HG03575 (cell line): ENCODE measurements around the gene NRCAM.
A peak's percentile ranks its signal among the peaks of the same experiment; 100 is the strongest.

ENCODE experiments used
- ATAC-seq: cut with Tn5 transposase; IDR thresholded peaks from one replicate; pipeline ENCODE4 v1.9.1; 2021; ENCODE audit not compliant: unreplicated experiment, insufficient number of reproducible peaks, low FRiP score; ENCODE audit errors: extremely low read depth

NRCAM gene

DNA sequence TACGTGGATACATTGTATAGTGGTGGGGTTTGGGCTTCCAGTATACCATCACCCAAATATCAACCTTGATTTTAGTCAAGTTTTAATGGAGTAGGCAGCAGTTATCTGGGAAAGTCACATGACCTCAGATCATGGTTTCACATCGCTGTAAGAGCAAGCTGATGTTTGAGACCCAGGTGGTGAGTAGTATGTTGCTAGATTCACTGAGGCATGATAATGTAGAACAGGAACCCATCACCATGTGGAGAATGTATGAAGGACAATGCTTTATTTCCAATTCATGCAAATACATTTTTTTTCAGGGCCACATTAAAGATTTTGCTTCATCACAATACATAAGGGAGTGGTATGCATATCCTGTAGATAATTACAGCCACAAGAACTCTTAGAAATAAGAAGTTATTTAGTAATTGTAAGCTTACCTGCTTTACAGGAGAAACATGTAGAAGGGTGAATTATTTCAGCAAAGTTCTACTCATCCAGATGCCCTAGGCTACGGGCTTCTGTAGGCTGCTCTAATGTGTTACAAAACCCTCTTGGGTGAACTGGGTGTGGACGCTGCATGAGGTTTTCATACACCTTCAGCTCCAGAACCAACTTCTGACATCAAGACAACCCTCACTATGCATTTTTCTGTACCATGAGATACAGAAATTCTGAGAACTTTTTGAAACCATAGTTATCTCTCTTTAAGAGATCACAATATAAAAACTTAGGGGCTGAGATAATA is 298.5 kb downstream of the NRCAM start:
- ATAC-seq: no peak

DNA sequence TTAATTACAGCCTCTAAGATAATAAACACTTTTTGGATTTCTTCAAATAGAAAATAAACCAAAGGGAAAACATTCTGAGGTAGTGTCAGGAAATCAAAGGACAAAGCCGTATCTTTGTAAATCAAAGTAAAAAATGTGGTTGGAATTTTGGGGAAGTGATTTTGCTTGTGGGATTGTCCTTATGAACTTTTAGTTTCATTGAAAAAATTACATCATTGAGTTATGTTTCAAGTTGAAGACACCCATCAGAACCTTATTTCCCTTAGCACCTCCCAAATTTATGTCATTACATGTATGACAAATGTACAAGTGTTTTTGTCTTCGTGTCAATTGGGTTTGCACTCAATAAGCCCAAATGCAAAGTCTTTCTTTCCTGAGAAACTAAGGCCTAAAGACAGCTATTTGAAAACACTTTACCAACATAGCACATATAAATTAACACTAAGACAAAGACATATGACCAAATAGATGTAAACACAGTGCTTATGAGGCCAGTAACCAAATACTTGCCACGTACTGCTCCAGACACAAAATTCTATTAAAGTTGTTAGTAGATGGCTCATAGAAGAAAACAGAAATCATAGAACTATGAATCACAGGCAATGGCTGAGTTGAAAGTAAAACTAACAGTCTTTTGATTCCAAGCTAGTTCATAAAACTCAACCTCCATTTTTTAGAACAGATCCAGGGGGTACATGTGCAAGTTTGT is 299.2 kb downstream of the NRCAM start:
- ATAC-seq: no peak

DNA sequence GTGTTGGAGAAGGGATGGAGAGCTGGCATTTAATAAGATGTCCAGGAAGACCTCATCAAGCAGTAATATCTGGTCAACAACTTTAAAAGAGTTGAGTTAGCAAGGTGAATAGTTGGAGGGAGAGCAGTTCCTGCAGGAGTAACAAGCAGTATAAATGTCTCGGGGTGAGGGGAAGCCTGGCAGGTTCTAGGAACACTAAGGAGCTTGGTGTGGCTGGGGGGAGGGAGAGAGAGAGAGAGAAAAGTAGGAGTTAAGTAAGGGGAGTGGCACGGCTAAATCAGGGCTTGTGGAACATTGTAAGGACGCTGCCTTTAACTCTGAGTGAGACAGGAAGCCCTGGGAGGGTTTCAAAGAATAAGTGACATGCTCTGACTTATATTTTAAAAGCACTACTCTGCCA is 304.0 kb downstream of the NRCAM start:
- no peak for ATAC-seq

DNA sequence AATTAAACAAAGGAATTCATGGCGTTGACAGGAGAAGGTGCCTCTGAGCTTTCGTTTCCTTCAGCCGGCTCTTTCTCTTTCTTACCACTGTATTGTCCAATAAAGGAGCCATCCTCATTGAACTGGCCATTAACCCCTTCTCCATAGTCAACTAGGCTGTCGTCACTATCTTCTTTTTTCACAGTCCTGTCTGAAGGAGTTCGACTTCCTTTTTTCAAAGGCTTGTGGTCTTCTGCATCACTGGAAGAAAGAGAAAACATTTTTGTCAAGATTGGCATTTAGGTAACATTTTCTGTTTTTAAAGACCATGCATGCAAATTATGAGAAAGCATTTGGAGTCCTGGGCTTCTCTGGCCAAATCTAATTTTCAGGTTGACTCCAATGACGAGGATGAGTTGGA is 306.3 kb downstream of the NRCAM start:
- ATAC-seq: no peak

DNA sequence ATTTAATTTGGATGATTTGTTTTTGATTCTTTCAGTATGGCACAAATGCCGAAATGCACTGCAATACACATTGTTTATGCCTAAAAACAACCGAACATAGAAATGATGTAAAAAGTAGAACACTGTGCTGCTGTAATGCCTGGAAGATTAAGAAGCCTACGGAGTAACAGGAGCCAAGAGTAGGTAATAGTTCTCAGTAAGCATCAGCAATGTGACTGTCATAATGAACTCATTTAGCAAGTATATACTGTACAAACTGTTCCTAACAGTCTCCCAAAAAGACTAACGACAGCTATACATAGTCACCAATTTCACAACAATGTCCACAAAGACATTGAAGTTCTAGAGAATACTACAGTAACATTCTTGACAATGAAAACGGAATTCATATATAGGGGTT is 307.1 kb downstream of the NRCAM start:
- no peak for ATAC-seq

DNA sequence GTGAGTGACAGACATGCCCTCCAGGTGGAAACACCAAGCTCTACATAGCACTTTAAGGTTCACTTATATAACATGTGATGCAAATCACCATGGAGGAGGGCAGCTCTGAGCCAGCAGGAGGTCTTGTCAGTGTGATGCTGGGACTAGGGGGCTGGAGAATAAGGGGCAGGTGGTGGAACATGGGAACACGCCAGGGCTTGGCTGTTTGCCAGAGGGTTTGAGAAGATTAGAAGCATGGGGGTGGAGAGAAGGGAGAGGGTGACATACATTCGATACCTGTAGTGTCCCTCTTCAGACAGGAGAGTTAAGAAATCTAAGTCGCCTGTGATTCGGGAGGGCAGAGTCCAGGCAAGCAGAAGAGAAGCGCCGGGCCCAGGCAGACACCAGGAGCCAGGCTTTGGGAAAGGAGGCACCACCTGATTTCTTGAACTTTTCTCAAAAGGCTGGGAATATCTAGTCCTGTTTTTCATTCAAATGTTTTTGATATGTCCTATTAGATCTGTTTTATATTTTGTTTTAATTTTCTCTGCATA is 309.1 kb downstream of the NRCAM start:
- no peak for ATAC-seq

DNA sequence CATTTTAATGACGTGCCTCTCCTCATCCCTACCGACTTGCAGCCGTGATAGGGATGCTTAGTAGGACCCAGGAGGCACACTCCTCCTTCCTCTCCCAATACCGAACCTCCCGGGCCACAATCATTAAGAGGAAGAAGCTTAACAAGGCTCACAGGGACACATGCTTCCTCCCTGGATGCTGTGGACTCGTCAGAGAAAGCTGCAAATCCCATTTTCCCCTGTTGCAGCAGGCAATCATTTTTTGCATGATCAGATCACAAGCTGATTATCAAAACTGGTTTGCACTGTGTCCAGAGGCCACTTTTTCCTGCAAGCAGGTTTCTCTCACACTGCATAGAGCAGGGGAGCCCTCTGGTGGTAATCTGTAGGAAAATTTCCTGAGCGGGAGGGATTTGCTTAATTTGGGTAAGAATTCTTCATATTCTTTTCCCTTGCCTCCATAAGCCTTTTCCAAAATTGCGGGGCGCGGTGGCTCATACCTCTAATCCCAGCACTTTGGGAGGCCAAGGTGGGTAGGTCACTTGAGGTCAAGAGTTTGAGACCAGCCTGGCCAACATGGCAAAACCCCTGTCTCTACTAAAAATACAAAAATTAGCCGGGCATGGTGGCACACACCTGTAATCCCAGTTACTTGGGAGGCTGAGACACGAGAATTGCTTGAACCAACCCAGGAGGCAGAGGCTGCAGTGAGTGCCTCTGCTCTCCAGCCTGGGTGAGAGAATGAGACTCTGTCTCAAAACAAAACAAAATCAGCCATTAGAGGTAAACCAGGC is 310.0 kb downstream of the NRCAM start:
- no peak for ATAC-seq

DNA sequence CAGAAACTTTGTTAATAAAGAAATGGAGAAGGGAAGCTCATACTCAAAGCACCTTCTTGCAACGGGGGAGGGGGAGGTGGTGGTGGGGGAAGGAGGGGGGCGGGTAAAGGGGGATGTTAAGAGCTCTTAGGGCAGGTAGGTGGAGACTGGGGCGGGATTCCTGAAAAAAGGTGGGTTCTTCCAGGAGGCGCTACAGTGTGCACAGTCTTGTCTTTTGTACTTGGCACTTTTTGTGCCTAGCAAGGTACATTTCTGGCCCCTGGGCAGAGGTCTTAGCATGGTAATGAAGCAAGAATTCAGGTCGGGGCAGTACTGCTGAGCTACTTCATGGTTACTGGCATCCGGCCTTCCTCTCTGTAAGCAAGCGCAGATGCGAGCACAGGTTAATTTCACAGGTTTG is 310.8 kb downstream of the NRCAM start:
- ATAC-seq: no peak

DNA sequence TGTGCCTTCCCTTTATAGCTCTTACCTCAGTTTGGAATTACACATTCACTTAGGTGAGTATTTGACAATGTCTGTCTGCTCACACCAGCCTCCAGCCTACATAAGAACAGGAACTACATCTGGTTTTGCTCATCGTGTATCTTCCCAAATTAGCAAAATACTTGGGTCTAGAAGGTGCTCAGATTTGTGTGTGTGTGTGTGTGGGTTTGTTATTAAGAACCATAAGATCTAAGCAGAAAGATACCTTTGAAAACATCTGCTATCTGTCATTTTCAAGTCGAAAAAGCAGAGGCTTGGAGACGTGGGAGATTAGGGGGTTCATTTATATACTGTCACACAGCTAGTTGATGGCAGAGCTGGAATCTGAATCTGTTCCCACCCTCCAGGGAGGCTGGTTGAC is 311.3 kb downstream of the NRCAM start:
- ATAC-seq: no peak

DNA sequence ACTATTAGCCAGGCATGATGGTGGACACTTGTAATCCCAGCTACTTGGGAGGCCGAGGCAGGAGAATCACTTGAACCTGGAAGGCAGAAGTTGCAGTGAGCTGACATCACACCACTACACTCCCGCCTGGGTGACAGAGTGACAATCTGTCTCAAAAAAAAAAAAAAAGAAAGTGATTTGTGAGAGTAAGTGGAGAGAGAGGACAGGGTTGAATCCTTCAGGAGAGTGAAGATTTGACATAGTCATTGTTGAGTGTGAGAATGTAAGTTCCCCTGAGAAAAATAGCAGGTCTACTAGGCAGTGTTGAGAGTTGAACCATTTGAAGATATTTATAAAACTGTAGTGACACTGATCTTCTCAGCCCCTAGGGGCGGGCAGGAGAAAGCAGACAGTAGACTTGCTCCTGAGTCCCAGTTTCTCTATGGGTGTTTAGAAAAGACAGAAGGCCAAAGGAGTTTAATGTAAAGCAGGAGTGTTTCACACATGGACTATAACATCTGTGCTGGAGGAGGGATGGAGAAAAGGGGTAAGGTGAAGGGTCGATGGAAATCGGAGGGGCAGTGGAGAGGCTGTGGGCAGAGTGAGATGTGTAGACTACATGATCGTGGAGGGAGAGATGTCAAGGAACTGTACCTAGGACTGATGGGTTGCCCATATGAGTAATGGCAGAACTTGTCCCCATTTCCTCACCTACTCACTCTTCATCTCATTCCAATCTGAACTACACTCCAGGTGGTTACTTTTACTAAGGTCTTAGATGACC is 312.4 kb downstream of the NRCAM start:
- no peak for ATAC-seq

DNA sequence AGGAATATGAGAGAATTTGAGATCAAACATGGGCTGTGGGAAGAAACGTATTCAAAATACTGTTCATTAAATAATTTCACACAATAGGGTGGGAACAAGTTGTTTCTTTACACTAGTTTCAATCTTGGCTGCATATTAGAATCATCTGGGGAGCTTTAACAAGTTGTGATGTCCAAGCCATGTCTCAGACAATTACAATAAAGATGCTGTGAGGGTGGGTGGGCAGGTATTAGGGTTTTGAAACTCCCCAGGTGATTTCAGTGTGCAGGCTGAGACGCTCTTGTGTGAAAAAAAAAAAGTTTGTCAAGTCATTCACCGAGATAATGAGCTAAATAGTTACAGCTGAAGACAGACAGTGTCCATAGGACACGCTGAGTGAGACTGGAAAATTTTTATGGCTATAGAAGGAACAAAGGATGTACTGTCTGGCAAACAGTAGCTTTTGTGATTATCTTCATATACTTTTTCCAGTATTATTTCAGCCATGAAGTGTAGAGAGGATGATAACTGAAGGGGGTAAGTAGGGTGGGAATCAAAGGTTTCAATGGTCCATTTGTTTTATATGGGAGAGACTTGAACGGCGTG is 313.5 kb downstream of the NRCAM start:
- ATAC-seq: no peak

DNA sequence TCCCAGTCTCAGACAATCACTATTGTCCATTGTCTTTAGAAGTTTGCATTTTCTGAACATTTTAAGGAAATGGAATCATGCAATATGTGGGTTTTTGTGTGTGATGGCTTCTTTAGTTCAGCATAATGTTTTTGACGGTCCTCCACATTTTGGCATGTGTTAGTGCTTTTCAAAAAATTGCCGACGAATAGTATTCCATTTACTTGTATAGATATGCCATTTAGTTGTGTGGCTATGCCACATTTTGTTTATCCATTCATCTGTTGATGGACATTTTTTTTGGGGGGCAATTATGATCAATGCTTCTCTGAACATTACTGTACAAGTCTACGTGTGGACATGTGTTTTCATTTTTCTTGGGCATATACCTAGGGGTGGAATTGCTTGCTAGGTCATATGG is 314.1 kb downstream of the NRCAM start:
- ATAC-seq: no peak

DNA sequence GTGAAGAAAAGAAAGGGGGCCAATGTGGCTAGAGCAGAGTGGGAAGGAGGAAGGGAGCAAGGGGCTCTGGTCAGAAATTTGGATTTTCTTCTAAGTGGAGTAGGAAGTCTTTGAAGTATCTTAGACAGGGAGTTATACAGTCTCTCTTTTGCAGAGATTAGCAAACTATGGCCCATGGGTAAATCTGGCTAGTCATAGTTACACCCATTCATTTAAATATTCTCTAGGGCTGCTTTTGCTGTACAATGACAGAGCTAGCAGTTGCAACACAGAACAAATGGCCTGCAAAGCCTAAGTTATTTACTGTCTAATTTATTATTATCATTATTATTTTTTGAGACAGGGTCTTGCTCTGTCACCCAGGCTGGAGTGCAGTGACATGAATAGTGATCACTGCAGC is 315.6 kb downstream of the NRCAM start:
- ATAC-seq: no peak

DNA sequence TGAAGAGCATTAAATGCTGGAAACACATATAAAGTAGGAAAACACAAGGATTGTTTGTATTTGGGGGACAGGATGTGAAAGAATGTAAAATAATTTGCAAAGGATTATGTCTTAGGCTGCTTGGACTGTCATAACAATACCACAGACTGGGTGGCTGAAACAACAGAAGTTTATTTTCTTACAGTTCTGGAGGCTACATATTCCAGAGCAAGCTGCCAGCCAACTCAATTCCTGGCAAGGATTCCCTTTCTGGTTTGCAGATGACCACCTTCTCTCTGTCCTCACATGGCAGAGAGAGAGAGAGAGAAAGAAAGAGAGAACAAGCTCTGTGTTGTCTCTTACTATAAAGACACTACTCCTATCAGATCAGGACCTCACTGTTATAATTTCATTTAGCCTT is 317.3 kb downstream of the NRCAM start:
- no peak for ATAC-seq

DNA sequence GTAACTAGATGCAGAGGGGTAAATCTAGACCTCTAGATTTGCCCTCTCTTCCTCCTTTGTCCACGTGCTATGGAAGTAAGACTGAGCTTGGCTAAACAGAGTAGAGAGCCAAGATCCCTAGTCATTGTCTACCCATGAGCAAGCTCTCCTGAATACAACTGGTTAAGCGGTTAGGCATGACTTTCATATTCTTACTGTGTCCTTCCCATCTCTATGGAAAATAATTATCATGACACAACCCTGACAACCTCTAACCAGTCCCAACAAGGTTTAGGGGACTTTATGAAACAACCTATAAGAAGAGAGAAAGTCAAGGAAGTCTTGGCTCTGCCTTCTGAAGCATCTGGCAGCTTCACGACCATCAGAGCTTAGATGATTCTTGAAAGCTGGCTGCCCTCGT is 318.2 kb downstream of the NRCAM start:
- ATAC-seq: no peak

DNA sequence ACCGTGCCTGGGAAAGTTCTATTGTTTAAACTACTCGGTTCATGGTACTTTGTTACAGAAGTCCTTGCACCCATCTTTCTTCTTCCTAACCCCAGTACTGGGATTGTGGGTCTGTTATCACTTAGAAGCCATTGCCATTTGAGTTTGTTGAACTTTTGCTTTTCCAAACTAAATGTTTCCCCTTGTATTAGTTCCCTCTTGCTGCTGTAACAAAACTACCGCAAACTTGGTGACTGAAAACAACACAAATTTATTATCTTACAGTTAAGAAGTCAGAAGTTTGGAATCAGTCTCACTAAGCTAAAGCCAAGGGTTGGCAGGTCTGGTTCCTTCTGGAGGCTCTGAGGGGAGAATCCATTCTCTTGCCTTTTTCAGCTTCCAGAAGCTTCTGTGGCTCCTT is 319.2 kb downstream of the NRCAM start:
- ATAC-seq: no peak

DNA sequence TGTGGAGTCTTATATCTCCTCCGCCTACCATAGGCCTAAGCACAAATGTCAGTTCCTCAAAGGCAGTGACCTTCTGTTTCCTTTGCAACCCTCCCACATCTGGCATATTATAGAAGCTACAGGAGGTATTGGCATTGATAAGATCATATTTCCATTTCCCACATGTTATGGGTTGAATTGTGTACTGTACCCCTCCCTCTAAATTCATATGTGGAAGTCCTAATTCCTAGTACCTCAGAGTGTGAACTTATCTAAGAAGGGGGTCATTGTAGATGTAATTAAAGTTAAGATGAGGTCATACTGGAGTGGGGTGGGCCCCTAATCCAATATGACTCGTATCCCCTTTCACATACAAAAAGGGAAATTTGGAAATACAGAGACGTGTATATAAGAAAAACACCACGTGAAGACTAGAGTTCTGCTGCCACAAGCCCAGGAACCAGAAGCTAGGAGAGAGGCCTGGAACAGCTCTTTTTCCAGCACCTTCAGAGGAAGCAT is 320.0 kb downstream of the NRCAM start:
- ATAC-seq: peak; percentile 2

DNA sequence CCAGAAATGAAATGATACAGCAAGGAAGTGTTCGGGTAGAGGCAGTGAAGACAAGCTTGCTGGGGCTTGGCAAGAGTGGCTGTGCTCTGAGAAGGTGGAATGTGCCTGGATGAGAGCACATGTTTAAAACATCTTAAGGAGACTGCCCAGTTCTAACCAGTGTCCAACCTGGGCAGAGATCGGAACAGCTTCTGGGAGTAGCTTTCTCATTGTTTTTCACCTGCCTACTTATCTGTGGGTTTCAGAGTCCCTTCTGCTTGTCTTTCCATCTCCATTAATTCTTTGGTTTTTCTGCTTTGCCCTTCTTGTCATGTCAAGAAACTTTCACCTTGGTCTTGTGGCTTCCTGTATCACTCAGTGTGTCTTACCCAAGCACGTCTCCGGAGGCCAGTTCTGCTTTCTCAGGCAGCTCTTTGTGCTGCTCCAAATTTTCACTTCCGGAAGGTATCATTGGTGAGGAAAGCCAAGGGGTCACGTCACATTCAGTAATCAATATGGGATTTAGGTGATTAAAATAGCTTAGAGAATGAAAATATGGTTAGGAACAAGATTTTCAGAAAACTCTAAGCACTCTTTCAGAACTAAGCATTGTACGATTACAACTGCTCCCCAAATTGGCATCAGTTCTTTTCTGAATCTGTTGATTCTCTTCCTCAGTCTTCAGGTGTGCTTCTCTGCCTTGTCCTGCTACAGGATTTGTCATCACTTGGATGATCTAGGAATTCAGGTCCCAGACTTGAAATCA is 320.6 kb downstream of the NRCAM start:
- ATAC-seq: peak; percentile 95
